GM23338 (cell line): ENCODE measurements around the gene INTS13. TPM values are rescaled to one million over a fixed set of nuclear protein-coding genes. Genes with fewer than 3 reads are reported as not detected.

ENCODE experiments used
- ATAC-seq: fragments of 200-7000 bp; cut with Tn5 transposase; 3 replicates; pipeline ENCODE4 v1.9.1; 2020
- DNase-seq: peaks from one replicate; pipeline ENCODE4 v3.0.0-alpha.2; 2015; ENCODE audit warnings: low spot score
- H2AFZ ChIP-seq: fragments of 200-600 bp; sonication (generic); 2 replicates; pipeline ENCODE4 v1.8.0; 2016; ENCODE audit warnings: antibody characterized with exemption, mild to moderate bottlenecking, moderate library complexity
- H3F3A ChIP-seq: fragments of 200-600 bp; sonication (generic); replicated peaks from 2 replicates; pipeline ENCODE4 v1.8.0; 2017; ENCODE audit warnings: antibody characterized with exemption, mixed run types, low read depth
- H3K27ac ChIP-seq: fragments of 200-600 bp; sonication (generic); 2 replicates; pipeline ENCODE4 v1.6.1; 2016; ENCODE audit warnings: low read depth
- H3K27me3 ChIP-seq: fragments of 200-600 bp; sonication (generic); 2 replicates; pipeline ENCODE4 v1.8.0; 2016; ENCODE audit warnings: mild to moderate bottlenecking, mixed run types, moderate library complexity; ENCODE audit not compliant: insufficient read depth
- H3K36me3 ChIP-seq: fragments of 200-600 bp; sonication (generic); 2 replicates; pipeline ENCODE4 v1.8.0; 2016; ENCODE audit warnings: mild to moderate bottlenecking; ENCODE audit not compliant: insufficient read depth
- H3K4me1 ChIP-seq: fragments of 200-600 bp; sonication (generic); 2 replicates; pipeline ENCODE4 v1.8.0; 2016; ENCODE audit warnings: mild to moderate bottlenecking, moderate library complexity; ENCODE audit not compliant: insufficient read depth
- H3K4me2 ChIP-seq: fragments of 200-600 bp; sonication (generic); 2 replicates; pipeline ENCODE4 v1.7.1; 2017; ENCODE audit warnings: mixed run types
- H3K4me3 ChIP-seq: fragments of 200-600 bp; sonication (generic); 2 replicates; pipeline ENCODE4 v1.6.1; 2016; ENCODE audit warnings: mixed run types
- H3K79me2 ChIP-seq: fragments of 200-600 bp; sonication (generic); replicated peaks from 2 replicates; pipeline ENCODE4 v1.8.0; 2017; ENCODE audit warnings: mild to moderate bottlenecking; ENCODE audit not compliant: insufficient read depth
- H3K9me2 ChIP-seq: fragments of 200-600 bp; sonication (generic); 2 replicates; pipeline ENCODE4 v1.8.0; 2017; ENCODE audit not compliant: insufficient read depth
- H4K20me1 ChIP-seq: fragments of 200-600 bp; sonication (generic); replicated peaks from 2 replicates; pipeline ENCODE4 v1.8.0; 2017; ENCODE audit warnings: mild to moderate bottlenecking; ENCODE audit not compliant: insufficient read depth
- H3K27ac Mint-ChIP-seq: 2 replicates; pipeline ENCODE4 v1.8.0; 2020; ENCODE audit warnings: inconsistent platforms, mild to moderate bottlenecking, moderate library complexity, mixed read lengths
- H3K27me3 Mint-ChIP-seq: 3 replicates; pipeline ENCODE4 v1.8.0; 2022; ENCODE audit warnings: low read depth, mild to moderate bottlenecking, moderate library complexity, mixed read lengths, inconsistent platforms; ENCODE audit not compliant: insufficient read depth, poor library complexity
- H3K36me3 Mint-ChIP-seq: 3 replicates; pipeline ENCODE4 v1.8.0; 2021; ENCODE audit warnings: low read depth, mild to moderate bottlenecking, inconsistent platforms, moderate library complexity, mixed read lengths
- H3K4me1 Mint-ChIP-seq: 3 replicates; pipeline ENCODE4 v1.8.0; 2020; ENCODE audit warnings: mild to moderate bottlenecking, inconsistent platforms, mixed read lengths
- H3K4me3 Mint-ChIP-seq: 3 replicates; pipeline ENCODE4 v1.8.0; 2021; ENCODE audit warnings: moderate library complexity, mild to moderate bottlenecking, inconsistent platforms, mixed read lengths
- H3K9me3 Mint-ChIP-seq: 3 replicates; pipeline ENCODE4 v1.8.0; 2020; ENCODE audit warnings: moderate library complexity, mild to moderate bottlenecking, inconsistent platforms, mixed read lengths
- EZH2 ChIP-seq: fragments of 200-600 bp; sonication (generic); IDR thresholded peaks from one replicate; pipeline ENCODE4 v1.8.0; 2017; ENCODE audit warnings: antibody characterized with exemption, mild to moderate bottlenecking, low read depth; ENCODE audit not compliant: unreplicated experiment
- EZH2phosphoT487 ChIP-seq: fragments of 200-600 bp; sonication (generic); IDR thresholded peaks from one replicate; pipeline ENCODE4 v1.8.1; 2018; ENCODE audit warnings: antibody characterized with exemption; ENCODE audit not compliant: unreplicated experiment
- JUNB ChIP-seq: IDR thresholded peaks from one replicate; pipeline ENCODE4 v1.6.1; 2016; ENCODE audit warnings: antibody characterized with exemption; ENCODE audit not compliant: unreplicated experiment
- NANOG ChIP-seq: IDR thresholded peaks from 2 replicates; pipeline ENCODE4 v1.6.1; 2016; ENCODE audit warnings: antibody characterized with exemption, borderline replicate concordance
- POLR2AphosphoS5 ChIP-seq: IDR thresholded peaks from 2 replicates; pipeline ENCODE4 v1.6.1; 2016; ENCODE audit warnings: antibody characterized with exemption, low read depth
- ZNF114 ChIP-seq: fragments of 250-450 bp; sonication (Bioruptor Pico); IDR thresholded peaks from 2 replicates; pipeline ENCODE4 v1.5.0; 2020; ENCODE audit warnings: mild to moderate bottlenecking, moderate library complexity
- ZNF331 ChIP-seq: fragments of 250-450 bp; sonication (Bioruptor Pico); IDR thresholded peaks from 2 replicates; pipeline ENCODE4 v1.5.0; 2020; ENCODE audit warnings: low read depth, mild to moderate bottlenecking, moderate library complexity
- polyA plus RNA-seq: library from polyadenylated mRNA; unstranded; fragments of >200 nt; fragmentation: Nextera tagmentation; extraction: Ambion mirVana; gene quantifications from 2 replicates; pipeline ENCODE4 v1.2.1, GENCODE V29; 2016
- total RNA-seq: library from RNA; depleted of rRNA; stranded (reverse); fragments of >200 nt; shearing (Covaris generic); gene quantifications from 2 replicates; pipeline ENCODE4 v1.2.3, GENCODE V29; 2014
- TF ChIP-seq, protein P1 (sequence below): fragments of 250-450 bp; sonication (Bioruptor Pico); IDR thresholded peaks from 2 replicates; pipeline ENCODE4 v1.5.0; 2020; ENCODE audit warnings: mild to moderate bottlenecking, moderate library complexity
- TF ChIP-seq, protein P2 (sequence below): IDR thresholded peaks from 2 replicates; pipeline ENCODE4 v1.6.1; 2016; ENCODE audit warnings: antibody characterized with exemption
- TF ChIP-seq, protein P3 (sequence below), 2 experiments: fragments of 200-600 bp in 1 of 2; sonication (generic) in 1 of 2; conservative IDR thresholded peaks; 2 replicates each; pipeline versions ENCODE4 v1.5.1 to v1.6.1; 2016 to 2017; ENCODE audit warnings: antibody characterized with exemption in 2 of 2, low read depth in 2 of 2, mild to moderate bottlenecking in 2 of 2, moderate library complexity in 1 of 2
- TF ChIP-seq, protein P4 (sequence below): IDR thresholded peaks from one replicate; pipeline ENCODE4 v1.6.1; 2018; ENCODE audit warnings: antibody characterized with exemption; ENCODE audit not compliant: unreplicated experiment

INTS13 gene
- total and polyA plus RNA-seq, 2 experiments from 2014 or later: 91.3 to 94.1 TPM

DNA sequence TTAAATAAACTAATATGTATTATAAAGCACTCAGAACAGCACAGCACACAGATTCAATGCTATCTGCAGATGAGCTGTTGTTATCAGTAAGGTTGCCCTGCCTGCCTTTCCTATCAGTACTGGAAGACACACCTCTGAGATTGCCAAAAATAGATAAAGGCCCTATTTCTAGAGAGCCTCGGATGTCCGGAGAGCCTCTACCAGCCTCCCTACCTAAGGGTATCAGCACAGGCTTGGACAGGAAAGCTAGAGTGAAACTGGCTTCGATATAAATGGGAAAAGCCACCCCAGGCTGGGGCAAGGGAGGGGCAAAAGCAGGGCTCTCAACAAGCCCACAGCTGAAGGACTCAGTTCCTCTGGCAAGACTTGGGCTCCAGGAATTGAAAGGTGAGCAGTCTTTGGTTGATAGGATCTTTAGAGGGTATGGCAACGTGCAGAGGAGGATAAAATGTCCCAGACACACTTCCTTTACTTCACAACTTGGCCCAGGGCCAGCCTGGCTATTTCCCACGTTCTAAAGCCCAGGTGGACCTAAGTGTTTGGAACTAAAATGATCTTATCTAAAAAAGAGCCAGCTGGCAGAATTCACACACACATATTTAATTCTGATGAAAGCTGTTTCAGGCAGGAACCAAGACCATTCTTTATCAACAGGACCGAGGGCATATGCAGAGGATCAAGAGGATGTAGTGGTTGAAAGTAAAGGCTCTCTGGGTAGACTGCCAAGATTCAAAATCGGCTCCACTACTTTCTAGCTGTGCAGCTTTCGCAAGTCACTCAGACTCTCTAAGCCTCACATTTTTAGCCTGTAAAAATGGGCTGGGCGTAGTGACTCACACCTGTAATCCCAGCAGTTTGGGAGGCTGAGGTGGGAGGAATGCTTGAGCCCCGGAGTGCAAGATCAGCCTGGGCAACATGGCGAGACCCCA, 67.0 kb downstream of the INTS13 start (continued):
- TF ChIP-seq, protein P1, sequence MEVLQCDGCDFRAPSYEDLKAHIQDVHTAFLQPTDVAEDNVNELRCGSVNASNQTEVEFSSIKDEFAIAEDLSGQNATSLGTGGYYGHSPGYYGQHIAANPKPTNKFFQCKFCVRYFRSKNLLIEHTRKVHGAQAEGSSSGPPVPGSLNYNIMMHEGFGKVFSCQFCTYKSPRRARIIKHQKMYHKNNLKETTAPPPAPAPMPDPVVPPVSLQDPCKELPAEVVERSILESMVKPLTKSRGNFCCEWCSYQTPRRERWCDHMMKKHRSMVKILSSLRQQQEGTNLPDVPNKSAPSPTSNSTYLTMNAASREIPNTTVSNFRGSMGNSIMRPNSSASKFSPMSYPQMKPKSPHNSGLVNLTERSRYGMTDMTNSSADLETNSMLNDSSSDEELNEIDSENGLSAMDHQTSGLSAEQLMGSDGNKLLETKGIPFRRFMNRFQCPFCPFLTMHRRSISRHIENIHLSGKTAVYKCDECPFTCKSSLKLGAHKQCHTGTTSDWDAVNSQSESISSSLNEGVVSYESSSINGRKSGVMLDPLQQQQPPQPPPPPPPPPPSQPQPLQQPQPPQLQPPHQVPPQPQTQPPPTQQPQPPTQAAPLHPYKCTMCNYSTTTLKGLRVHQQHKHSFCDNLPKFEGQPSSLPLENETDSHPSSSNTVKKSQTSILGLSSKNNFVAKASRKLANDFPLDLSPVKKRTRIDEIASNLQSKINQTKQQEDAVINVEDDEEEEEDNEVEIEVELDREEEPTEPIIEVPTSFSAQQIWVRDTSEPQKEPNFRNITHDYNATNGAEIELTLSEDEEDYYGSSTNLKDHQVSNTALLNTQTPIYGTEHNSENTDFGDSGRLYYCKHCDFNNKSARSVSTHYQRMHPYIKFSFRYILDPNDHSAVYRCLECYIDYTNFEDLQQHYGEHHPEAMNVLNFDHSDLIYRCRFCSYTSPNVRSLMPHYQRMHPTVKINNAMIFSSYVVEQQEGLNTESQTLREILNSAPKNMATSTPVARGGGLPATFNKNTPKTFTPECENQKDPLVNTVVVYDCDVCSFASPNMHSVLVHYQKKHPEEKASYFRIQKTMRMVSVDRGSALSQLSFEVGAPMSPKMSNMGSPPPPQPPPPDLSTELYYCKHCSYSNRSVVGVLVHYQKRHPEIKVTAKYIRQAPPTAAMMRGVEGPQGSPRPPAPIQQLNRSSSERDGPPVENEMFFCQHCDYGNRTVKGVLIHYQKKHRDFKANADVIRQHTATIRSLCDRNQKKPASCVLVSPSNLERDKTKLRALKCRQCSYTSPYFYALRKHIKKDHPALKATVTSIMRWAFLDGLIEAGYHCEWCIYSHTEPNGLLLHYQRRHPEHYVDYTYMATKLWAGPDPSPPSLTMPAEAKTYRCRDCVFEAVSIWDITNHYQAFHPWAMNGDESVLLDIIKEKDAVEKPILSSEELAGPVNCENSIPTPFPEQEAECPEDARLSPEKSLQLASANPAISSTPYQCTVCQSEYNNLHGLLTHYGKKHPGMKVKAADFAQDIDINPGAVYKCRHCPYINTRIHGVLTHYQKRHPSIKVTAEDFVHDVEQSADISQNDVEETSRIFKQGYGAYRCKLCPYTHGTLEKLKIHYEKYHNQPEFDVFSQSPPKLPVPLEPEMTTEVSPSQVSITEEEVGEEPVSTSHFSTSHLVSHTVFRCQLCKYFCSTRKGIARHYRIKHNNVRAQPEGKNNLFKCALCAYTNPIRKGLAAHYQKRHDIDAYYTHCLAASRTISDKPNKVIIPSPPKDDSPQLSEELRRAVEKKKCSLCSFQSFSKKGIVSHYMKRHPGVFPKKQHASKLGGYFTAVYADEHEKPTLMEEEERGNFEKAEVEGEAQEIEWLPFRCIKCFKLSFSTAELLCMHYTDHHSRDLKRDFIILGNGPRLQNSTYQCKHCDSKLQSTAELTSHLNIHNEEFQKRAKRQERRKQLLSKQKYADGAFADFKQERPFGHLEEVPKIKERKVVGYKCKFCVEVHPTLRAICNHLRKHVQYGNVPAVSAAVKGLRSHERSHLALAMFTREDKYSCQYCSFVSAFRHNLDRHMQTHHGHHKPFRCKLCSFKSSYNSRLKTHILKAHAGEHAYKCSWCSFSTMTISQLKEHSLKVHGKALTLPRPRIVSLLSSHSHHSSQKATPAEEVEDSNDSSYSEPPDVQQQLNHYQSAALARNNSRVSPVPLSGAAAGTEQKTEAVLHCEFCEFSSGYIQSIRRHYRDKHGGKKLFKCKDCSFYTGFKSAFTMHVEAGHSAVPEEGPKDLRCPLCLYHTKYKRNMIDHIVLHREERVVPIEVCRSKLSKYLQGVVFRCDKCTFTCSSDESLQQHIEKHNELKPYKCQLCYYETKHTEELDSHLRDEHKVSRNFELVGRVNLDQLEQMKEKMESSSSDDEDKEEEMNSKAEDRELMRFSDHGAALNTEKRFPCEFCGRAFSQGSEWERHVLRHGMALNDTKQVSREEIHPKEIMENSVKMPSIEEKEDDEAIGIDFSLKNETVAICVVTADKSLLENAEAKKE (CRISPR knock-in tag): no peak

DNA sequence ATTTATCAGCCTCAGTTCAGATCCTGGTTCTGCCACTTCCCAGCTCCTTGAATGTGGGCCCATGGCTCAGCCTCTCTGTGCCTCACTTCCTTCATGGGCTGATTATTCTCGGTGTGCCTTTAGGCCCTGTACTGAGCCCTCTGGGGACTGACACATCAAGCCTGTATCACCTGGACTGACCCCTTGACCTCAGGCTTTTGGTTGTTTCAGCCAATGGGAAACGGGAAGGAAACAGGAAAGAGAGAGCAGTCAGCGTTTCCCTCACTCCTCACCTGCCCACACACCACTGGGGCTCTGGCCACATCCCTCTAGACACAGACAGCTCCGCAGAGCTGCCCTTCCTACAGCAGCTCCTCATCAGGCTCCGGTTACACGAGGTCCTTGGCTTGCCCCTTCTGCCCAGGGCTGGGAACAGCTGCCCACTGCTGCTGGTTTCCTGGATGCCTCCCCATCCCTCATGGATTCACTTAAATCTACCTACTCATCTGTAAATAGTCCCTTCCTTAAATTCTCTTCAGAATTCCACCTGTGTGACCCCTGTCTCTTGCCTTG, 67.8 kb downstream of the INTS13 start:
- H3K27ac ChIP-seq: no peak overlapping the region
- peaks cover 2% of the 10 kb centered on the region for H3K27me3 Mint-ChIP-seq
- H4K20me1 ChIP-seq: no peaks in the 10 kb centered on the region
- no peak overlapping the region for H3K27ac Mint-ChIP-seq
- H3K36me3 ChIP-seq: no peaks in the 10 kb centered on the region
- DNase-seq: peak; percentile 23
- no peaks in the 10 kb centered on the region for H3K4me1 ChIP-seq
- no peak overlapping the region for H3K4me3 ChIP-seq
- H3K79me2 ChIP-seq: no peaks in the 10 kb centered on the region
- no peak overlapping the region for H3K4me3 Mint-ChIP-seq
- peaks cover 2% of the 10 kb centered on the region; the same call in 1 of the 3 replicates for H3K4me1 Mint-ChIP-seq
- no peaks in the 10 kb centered on the region for H3F3A ChIP-seq
- H2AFZ ChIP-seq: peak overlapping the region; percentile 90
- H3K27me3 ChIP-seq: no peaks in the 10 kb centered on the region
- H3K36me3 Mint-ChIP-seq: no peaks in the 10 kb centered on the region
- ATAC-seq: peak; percentile 89
- H3K9me3 Mint-ChIP-seq: no peaks in the 10 kb centered on the region
- no peak overlapping the region for H3K4me2 ChIP-seq
- H3K9me2 ChIP-seq: no peaks in the 10 kb centered on the region
- TF ChIP-seq, protein P2, sequence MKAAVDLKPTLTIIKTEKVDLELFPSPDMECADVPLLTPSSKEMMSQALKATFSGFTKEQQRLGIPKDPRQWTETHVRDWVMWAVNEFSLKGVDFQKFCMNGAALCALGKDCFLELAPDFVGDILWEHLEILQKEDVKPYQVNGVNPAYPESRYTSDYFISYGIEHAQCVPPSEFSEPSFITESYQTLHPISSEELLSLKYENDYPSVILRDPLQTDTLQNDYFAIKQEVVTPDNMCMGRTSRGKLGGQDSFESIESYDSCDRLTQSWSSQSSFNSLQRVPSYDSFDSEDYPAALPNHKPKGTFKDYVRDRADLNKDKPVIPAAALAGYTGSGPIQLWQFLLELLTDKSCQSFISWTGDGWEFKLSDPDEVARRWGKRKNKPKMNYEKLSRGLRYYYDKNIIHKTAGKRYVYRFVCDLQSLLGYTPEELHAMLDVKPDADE: no peak
- TF ChIP-seq POLR2AphosphoS5: no peak
- TF ChIP-seq, protein P3, sequence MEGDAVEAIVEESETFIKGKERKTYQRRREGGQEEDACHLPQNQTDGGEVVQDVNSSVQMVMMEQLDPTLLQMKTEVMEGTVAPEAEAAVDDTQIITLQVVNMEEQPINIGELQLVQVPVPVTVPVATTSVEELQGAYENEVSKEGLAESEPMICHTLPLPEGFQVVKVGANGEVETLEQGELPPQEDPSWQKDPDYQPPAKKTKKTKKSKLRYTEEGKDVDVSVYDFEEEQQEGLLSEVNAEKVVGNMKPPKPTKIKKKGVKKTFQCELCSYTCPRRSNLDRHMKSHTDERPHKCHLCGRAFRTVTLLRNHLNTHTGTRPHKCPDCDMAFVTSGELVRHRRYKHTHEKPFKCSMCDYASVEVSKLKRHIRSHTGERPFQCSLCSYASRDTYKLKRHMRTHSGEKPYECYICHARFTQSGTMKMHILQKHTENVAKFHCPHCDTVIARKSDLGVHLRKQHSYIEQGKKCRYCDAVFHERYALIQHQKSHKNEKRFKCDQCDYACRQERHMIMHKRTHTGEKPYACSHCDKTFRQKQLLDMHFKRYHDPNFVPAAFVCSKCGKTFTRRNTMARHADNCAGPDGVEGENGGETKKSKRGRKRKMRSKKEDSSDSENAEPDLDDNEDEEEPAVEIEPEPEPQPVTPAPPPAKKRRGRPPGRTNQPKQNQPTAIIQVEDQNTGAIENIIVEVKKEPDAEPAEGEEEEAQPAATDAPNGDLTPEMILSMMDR (conservative IDR thresholded peaks at IDR 0.05; ENCODE audit: low read depth in 2 of 2): no peak
- TF ChIP-seq ZNF114 (CRISPR knock-in tag): no peak
- no peak for TF ChIP-seq NANOG
- TF ChIP-seq EZH2phosphoT487: no peak
- no peak for TF ChIP-seq EZH2
- no peak for TF ChIP-seq ZNF331 (CRISPR knock-in tag)
- TF ChIP-seq JUNB: no peak
- TF ChIP-seq, protein P4, sequence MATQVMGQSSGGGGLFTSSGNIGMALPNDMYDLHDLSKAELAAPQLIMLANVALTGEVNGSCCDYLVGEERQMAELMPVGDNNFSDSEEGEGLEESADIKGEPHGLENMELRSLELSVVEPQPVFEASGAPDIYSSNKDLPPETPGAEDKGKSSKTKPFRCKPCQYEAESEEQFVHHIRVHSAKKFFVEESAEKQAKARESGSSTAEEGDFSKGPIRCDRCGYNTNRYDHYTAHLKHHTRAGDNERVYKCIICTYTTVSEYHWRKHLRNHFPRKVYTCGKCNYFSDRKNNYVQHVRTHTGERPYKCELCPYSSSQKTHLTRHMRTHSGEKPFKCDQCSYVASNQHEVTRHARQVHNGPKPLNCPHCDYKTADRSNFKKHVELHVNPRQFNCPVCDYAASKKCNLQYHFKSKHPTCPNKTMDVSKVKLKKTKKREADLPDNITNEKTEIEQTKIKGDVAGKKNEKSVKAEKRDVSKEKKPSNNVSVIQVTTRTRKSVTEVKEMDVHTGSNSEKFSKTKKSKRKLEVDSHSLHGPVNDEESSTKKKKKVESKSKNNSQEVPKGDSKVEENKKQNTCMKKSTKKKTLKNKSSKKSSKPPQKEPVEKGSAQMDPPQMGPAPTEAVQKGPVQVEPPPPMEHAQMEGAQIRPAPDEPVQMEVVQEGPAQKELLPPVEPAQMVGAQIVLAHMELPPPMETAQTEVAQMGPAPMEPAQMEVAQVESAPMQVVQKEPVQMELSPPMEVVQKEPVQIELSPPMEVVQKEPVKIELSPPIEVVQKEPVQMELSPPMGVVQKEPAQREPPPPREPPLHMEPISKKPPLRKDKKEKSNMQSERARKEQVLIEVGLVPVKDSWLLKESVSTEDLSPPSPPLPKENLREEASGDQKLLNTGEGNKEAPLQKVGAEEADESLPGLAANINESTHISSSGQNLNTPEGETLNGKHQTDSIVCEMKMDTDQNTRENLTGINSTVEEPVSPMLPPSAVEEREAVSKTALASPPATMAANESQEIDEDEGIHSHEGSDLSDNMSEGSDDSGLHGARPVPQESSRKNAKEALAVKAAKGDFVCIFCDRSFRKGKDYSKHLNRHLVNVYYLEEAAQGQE: no peak
